Natural killer cell (primary cell): ENCODE measurements around the gene RHOB. TPM values are rescaled to one million over a fixed set of nuclear protein-coding genes. Genes with fewer than 3 reads are reported as not detected.

Experiments used
- ATAC-seq, 3 donors: fragments of 150-1000 bp in 2 of 3; fragments of 200-7000 bp in 1 of 3; cut with Tn5 transposase; 1 replicate in 1 of 3; 2 replicates in 2 of 3; pipeline ENCODE4 v1.10.0; 2021; ENCODE audit warnings: mild to moderate bottlenecking in 2 of 3, moderate library complexity in 2 of 3
- DNase-seq, 2 donors: peaks; one replicate each; pipeline versions ENCODE4 v3.0.0 to v3.0.0-alpha.2; 2013 to 2021; ENCODE audit warnings: mixed read lengths in 1 of 2
- H3K27ac ChIP-seq: one replicate; pipeline ENCODE4 v1.5.1; 2013; ENCODE audit warnings: mild to moderate bottlenecking, low read length
- H3K27me3 ChIP-seq: one replicate; pipeline ENCODE4 v1.6.1; 2013; ENCODE audit warnings: low read length; ENCODE audit not compliant: control insufficient read depth, insufficient read depth
- H3K36me3 ChIP-seq: one replicate; pipeline ENCODE4 v1.6.1; 2013; ENCODE audit warnings: low read length; ENCODE audit not compliant: control insufficient read depth, insufficient read depth
- H3K4me1 ChIP-seq: one replicate; pipeline ENCODE4 v1.6.1; 2013; ENCODE audit warnings: low read length; ENCODE audit not compliant: control insufficient read depth, insufficient read depth
- H3K4me3 ChIP-seq: one replicate; pipeline ENCODE4 v1.5.1; 2013; ENCODE audit warnings: low read length
- H3K9me3 ChIP-seq: one replicate; pipeline ENCODE4 v1.6.1; 2013; ENCODE audit warnings: low read length; ENCODE audit not compliant: control insufficient read depth, insufficient read depth
- H3K27ac Mint-ChIP-seq, 2 donors: one replicate each; pipeline ENCODE4 v1.8.0; 2022; ENCODE audit warnings: mild to moderate bottlenecking in 2 of 2, mixed read lengths in 2 of 2, moderate library complexity in 1 of 2
- H3K27me3 Mint-ChIP-seq, 2 donors: one replicate each; pipeline ENCODE4 v1.8.0; 2022; ENCODE audit warnings: low read depth in 2 of 2, mixed read lengths in 2 of 2
- H3K36me3 Mint-ChIP-seq: one replicate; pipeline ENCODE4 v1.8.0; 2022; ENCODE audit warnings: mixed read lengths
- H3K4me1 Mint-ChIP-seq, 2 donors: one replicate each; pipeline ENCODE4 v1.8.0; 2022; ENCODE audit warnings: mixed read lengths in 2 of 2
- H3K4me3 Mint-ChIP-seq: one replicate; pipeline ENCODE4 v1.8.0; 2022; ENCODE audit warnings: mild to moderate bottlenecking, moderate library complexity, mixed read lengths
- H3K9me3 Mint-ChIP-seq, 2 donors: one replicate each; pipeline ENCODE4 v1.8.0; 2022; ENCODE audit warnings: mixed read lengths in 2 of 2
- WGBS: methylation state at CpG from one replicate; pipeline ENCODE4 v1.1.7; 2013; ENCODE audit warnings: missing lambda C conversion rate; ENCODE audit not compliant: insufficient coverage; 5-methylcytosine and 5-hydroxymethylcytosine counted together
- intact Hi-C: fragments of 100-400 bp; cut with micrococcal nuclease; formaldehyde crosslinking; loops from one replicate; pipeline ENCODE4 v1.14.2; 2022
- total RNA-seq, 4 donors: library from RNA; stranded (reverse); fragments of 120-200 nt in 1 of 4; gene quantifications; one replicate each; pipeline versions ENCODE4 v1.2.3 to v1.2.4, GENCODE V29; 2013 to 2022
- TF ChIP-seq, protein P1 (sequence below): fragments of 200-600 bp; IDR thresholded peaks from one replicate; pipeline ENCODE4 v1.8.0; 2022; ENCODE audit warnings: antibody characterized with exemption

The RHOB gene
- total RNA-seq, 3 donors from 2014 or later (not counting 1 experiment from before 2014, with no cell fraction given), result 50.8 to 222 (median 64.7) TPM

GRCh38 chr2:20451761-20452499, 5.1 kb downstream of the RHOB start:
- TF ChIP-seq, protein P1, sequence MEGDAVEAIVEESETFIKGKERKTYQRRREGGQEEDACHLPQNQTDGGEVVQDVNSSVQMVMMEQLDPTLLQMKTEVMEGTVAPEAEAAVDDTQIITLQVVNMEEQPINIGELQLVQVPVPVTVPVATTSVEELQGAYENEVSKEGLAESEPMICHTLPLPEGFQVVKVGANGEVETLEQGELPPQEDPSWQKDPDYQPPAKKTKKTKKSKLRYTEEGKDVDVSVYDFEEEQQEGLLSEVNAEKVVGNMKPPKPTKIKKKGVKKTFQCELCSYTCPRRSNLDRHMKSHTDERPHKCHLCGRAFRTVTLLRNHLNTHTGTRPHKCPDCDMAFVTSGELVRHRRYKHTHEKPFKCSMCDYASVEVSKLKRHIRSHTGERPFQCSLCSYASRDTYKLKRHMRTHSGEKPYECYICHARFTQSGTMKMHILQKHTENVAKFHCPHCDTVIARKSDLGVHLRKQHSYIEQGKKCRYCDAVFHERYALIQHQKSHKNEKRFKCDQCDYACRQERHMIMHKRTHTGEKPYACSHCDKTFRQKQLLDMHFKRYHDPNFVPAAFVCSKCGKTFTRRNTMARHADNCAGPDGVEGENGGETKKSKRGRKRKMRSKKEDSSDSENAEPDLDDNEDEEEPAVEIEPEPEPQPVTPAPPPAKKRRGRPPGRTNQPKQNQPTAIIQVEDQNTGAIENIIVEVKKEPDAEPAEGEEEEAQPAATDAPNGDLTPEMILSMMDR, result no peak
- Histone ChIP-seq H3K27me3 (no peaks in the 10 kb centered on the region), H3K9me3 (no peaks in the 10 kb centered on the region), H3K27ac (no peak overlapping the region), H3K36me3 (no peaks in the 10 kb centered on the region), H3K4me3 (no peak overlapping the region), H3K4me1 (peaks cover 13% of the 10 kb centered on the region)
- WGBS, result 91% methylated on average over 7 of the region's 7 CpGs
- no peak overlapping the region for H3K4me3 Mint-ChIP-seq
- intact Hi-C loops, result no loop called here
- H3K4me1 Mint-ChIP-seq, result peaks cover 8% of the 10 kb centered on the region in 2 donors
- H3K27ac Mint-ChIP-seq, result no peak overlapping the region
- DNase-seq, result no peak
- H3K36me3 Mint-ChIP-seq, result no peaks in the 10 kb centered on the region
- H3K9me3 Mint-ChIP-seq, result no peaks in the 10 kb centered on the region
- ATAC-seq, result no peak
- peaks cover 6 to 15% of the 10 kb centered on the region in 2 donors for H3K27me3 Mint-ChIP-seq

GRCh38 chr2:20452551-20452950, 5.7 kb downstream of the RHOB start:
- Histone ChIP-seq H3K4me3 (no peak overlapping the region), H3K27ac (no peak overlapping the region), H3K27me3 (no peaks in the 10 kb centered on the region), H3K36me3 (no peaks in the 10 kb centered on the region), H3K4me1 (peaks cover 11% of the 10 kb centered on the region), H3K9me3 (no peaks in the 10 kb centered on the region)
- H3K36me3 Mint-ChIP-seq, result no peaks in the 10 kb centered on the region
- TF ChIP-seq, protein P1, result no peak
- peaks cover 6 to 15% of the 10 kb centered on the region in 2 donors for H3K27me3 Mint-ChIP-seq
- H3K27ac Mint-ChIP-seq, result no peak overlapping the region
- H3K4me3 Mint-ChIP-seq, result no peak overlapping the region
- DNase-seq (no peak), ATAC-seq (no peak)
- 92% methylated on average over 3 of the region's 4 CpGs for WGBS
- peaks cover 6 to 7% of the 10 kb centered on the region in 2 donors for H3K4me1 Mint-ChIP-seq
- intact Hi-C loops, result no loop called here
- no peaks in the 10 kb centered on the region for H3K9me3 Mint-ChIP-seq

- H3K36me3 Mint-ChIP-seq, result no peaks in the 10 kb centered on the region
Measured at GRCh38 chr2:20453087-20453486, 6.2 kb downstream of the RHOB start.

More at GRCh38 chr2:20453087-20453486, 6.2 kb downstream of the RHOB start:
- Mint-ChIP-seq H3K4me3 (no peak overlapping the region), H3K4me1 (peaks cover under 1 to 1% of the 10 kb centered on the region in 2 donors), H3K27ac (no peak overlapping the region), H3K9me3 (no peaks in the 10 kb centered on the region), H3K27me3 (peaks cover 6 to 15% of the 10 kb centered on the region in 2 donors)
- H3K36me3 ChIP-seq, result no peaks in the 10 kb centered on the region
- DNase-seq, result no peak
- H3K4me1 ChIP-seq, result peaks cover 6% of the 10 kb centered on the region
- ATAC-seq, result no peak
- intact Hi-C loops, result no loop called here
- no peak overlapping the region for H3K27ac ChIP-seq
- H3K27me3 ChIP-seq, result no peaks in the 10 kb centered on the region
- 88% methylated on average over 3 of the region's 3 CpGs for WGBS
- no peak overlapping the region for H3K4me3 ChIP-seq
- no peaks in the 10 kb centered on the region for H3K9me3 ChIP-seq
- TF ChIP-seq, protein P1, result no peak
